ENCODE data around the gene MAGEL2. TPM values are rescaled to one million over a fixed set of nuclear protein-coding genes. Genes with fewer than 3 reads are reported as not detected.

Gene MAGEL2
- total RNA-seq, 1 donor from 2014 or later = not detected

GRCh38 chr15:23690015-23690414 is 42.3 kb upstream of the MAGEL2 start:
- H3K27me3 Mint-ChIP-seq = no peaks in the 10 kb centered on the region
- POLR2A ChIA-PET = no interaction called here
- H3K4me3 Mint-ChIP-seq = no peak overlapping the region
- CTCF ChIA-PET = no interaction called here
- no peak for TF ChIP-seq CTCF (IDR thresholded peaks at IDR 0.05)
- no peak overlapping the region for H3K27ac Mint-ChIP-seq
- intact Hi-C loops (cut with micrococcal nuclease) = no loop called here
- DNase-seq = no peak
- no peaks in the 10 kb centered on the region for H3K9me3 Mint-ChIP-seq
- no peak for ATAC-seq (ENCODE audit: low read depth)
- H3K36me3 Mint-ChIP-seq (ENCODE audit: low read depth) = no peaks in the 10 kb centered on the region
- H3K4me1 Mint-ChIP-seq = no peaks in the 10 kb centered on the region

GRCh38 chr15:23687143-23687470 is 39.4 kb upstream of the MAGEL2 start, which contains the start of gene NDN:
Gene NDN, minus strand, starts transcription at chr15:23687305. Its CDS starts 88 bp downstream, at chr15:23687217.
- no peak for TF ChIP-seq CTCF (IDR thresholded peaks at IDR 0.05)
- no peak within 1 kb of the TSS for H3K27ac Mint-ChIP-seq
- ChIA-PET CTCF (no interaction called here), POLR2A (no interaction called here)
- intact Hi-C loops (cut with micrococcal nuclease) = no loop called here
- no peak for DNase-seq
- H3K36me3 Mint-ChIP-seq (ENCODE audit: low read depth) = no peaks in the 10 kb centered on the region
- H3K4me1 Mint-ChIP-seq = no peaks in the 10 kb centered on the region
- H3K27me3 Mint-ChIP-seq = no peaks in the 10 kb centered on the region
- no peaks in the 10 kb centered on the region for H3K9me3 Mint-ChIP-seq
- ATAC-seq (ENCODE audit: low read depth) = no peak
- no peak within 1 kb of the TSS for H3K4me3 Mint-ChIP-seq

DNA sequence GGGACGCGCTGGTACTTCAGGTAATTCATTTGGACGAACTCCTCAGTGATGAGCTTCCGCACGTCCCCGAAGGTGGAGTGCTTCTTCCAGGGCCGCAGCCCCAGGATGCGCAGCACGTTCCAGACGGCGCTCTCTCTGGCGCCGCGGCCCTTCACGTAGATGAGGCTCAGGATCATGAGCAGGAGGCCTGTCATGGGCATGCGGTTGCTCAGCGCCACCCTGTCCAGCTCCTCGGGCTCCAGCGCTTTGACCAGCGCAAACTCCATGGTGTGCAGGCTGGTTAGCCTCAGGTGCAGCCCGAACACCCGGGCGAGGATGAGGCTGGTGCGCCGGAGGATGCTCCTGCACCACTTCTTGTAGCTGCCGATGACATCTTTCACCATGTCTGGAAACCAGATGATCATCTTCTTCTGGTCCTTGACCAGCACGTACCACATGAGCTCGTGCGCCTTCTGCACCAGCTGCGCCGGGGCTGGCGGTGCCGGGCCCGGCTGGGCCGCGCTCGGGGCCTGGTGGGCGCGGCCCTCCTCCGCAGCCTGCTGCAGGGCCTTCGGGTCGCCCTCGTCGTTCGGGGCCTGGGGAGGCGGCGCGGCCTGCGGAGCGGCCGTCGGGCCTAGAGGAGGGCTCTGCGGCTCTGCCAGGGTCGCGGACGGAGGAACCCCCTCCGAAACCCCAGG is 38.9 kb upstream of the MAGEL2 start:
- ATAC-seq (ENCODE audit: low read depth) (no peak), DNase-seq (no peak)
- no peak for TF ChIP-seq CTCF (IDR thresholded peaks at IDR 0.05)
- ChIA-PET POLR2A (no interaction called here), CTCF (no interaction called here)
- no peaks in the 10 kb centered on the region for H3K4me1 Mint-ChIP-seq
- no peak overlapping the region for H3K27ac Mint-ChIP-seq
- H3K36me3 Mint-ChIP-seq (ENCODE audit: low read depth) = no peaks in the 10 kb centered on the region
- no peaks in the 10 kb centered on the region for H3K9me3 Mint-ChIP-seq
- no peaks in the 10 kb centered on the region for H3K27me3 Mint-ChIP-seq
- intact Hi-C loops (cut with micrococcal nuclease) = no loop called here
- H3K4me3 Mint-ChIP-seq = no peak overlapping the region

GRCh38 chr15:23671481-23671880 is 23.8 kb upstream of the MAGEL2 start:
- Mint-ChIP-seq H3K27me3 (no peaks in the 10 kb centered on the region), H3K4me3 (no peak overlapping the region), H3K27ac (no peak overlapping the region), H3K36me3 (ENCODE audit: low read depth) (no peaks in the 10 kb centered on the region), H3K9me3 (no peaks in the 10 kb centered on the region), H3K4me1 (no peaks in the 10 kb centered on the region)
- intact Hi-C loops (cut with micrococcal nuclease) = no loop called here
- ATAC-seq (ENCODE audit: low read depth) (no peak), DNase-seq (no peak)
- TF ChIP-seq CTCF (IDR thresholded peaks at IDR 0.05) = no peak
- POLR2A ChIA-PET = no interaction called here
- CTCF ChIA-PET = no interaction called here

DNA sequence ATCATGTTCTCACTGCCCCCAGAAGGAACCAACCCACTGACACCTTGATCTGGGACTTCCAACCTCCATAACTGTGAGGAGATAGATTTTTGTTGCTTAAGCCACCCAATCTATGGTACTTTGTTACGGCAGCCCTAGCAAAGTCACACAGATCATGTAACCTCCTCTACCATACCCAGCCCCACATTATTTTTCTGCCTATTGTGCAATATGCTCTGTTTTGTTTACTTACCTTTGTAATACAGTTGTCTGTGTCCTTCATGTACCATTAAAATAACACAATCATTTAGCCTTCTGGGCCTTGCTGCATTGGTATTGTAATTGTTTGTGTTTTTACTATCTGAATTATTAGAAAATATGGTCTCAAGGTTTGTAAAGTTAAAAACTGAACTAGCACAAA is 23.3 kb upstream of the MAGEL2 start:
- Mint-ChIP-seq H3K9me3 (no peaks in the 10 kb centered on the region), H3K27me3 (no peaks in the 10 kb centered on the region), H3K4me1 (no peaks in the 10 kb centered on the region), H3K36me3 (ENCODE audit: low read depth) (no peaks in the 10 kb centered on the region), H3K27ac (no peak overlapping the region), H3K4me3 (no peak overlapping the region)
- no peak for TF ChIP-seq CTCF (IDR thresholded peaks at IDR 0.05)
- intact Hi-C loops (cut with micrococcal nuclease) = no loop called here
- CTCF ChIA-PET = no interaction called here
- POLR2A ChIA-PET = no interaction called here
- ATAC-seq (ENCODE audit: low read depth) (no peak), DNase-seq (no peak)

All from activated B cell treated with CpG ODN at 0.5 μM for 24 hours (primary cell).